A673 (cell line): Measurements from ENCODE around the gene NT5C2. TPM values are rescaled to one million over a fixed set of nuclear protein-coding genes. Genes with fewer than 3 reads are reported as not detected.

Source experiments
- BruUV-seq: library from RNA; stranded (reverse); fragments of 400-500 nt; replicated peaks from 2 replicates; lab custom pipeline; 2021; lab: Mats Ljungman, UMichigan
- CTCF ChIA-PET: fragments of 300-600 bp; sonication (Branson Sonifier 250); formaldehyde crosslinking; loops from one replicate; lab custom pipeline; 2022; ENCODE audit warnings: antibody characterized with exemption; lab: Charles Lee
- POLR2A ChIA-PET: fragments of 300-600 bp; sonication (Branson Sonifier 250); formaldehyde crosslinking; loops from one replicate; lab custom pipeline; 2022; ENCODE audit warnings: antibody characterized with exemption; ENCODE audit not compliant: low non-redundant PET; lab: Charles Lee
- DNase-seq: peaks from one replicate; pipeline ENCODE4 v3.0.0-alpha.2; 2015; ENCODE audit warnings: low spot score
- H3K27ac ChIP-seq: fragments of 200-600 bp; sonication (generic); 2 replicates; pipeline ENCODE4 v1.5.1; 2016; ENCODE audit warnings: mixed run types, low read depth, mild to moderate bottlenecking, mixed read lengths, antibody characterized with exemption, low read length; ENCODE audit not compliant: poor library complexity, severe bottlenecking
- H3K27me3 ChIP-seq: fragments of 200-600 bp; sonication (generic); replicated peaks from 2 replicates; pipeline ENCODE4 v1.6.1; 2017; ENCODE audit warnings: mixed run types, low read depth, mild to moderate bottlenecking, mixed read lengths, antibody characterized with exemption, low read length; ENCODE audit not compliant: insufficient read depth, poor library complexity
- H3K36me3 ChIP-seq: fragments of 200-600 bp; sonication (generic); 2 replicates; pipeline ENCODE4 v1.6.1; 2016; ENCODE audit warnings: mixed run types, mild to moderate bottlenecking, mixed read lengths, antibody characterized with exemption, low read length; ENCODE audit not compliant: insufficient read depth, poor library complexity, severe bottlenecking
- H3K4me1 ChIP-seq: fragments of 200-600 bp; sonication (generic); 2 replicates; pipeline ENCODE4 v1.6.1; 2017; ENCODE audit warnings: mixed run types, mild to moderate bottlenecking, mixed read lengths, antibody characterized with exemption, low read length; ENCODE audit not compliant: insufficient read depth, poor library complexity, severe bottlenecking
- H3K4me3 ChIP-seq: fragments of 200-600 bp; sonication (generic); 2 replicates; pipeline ENCODE4 v1.5.1; 2016; ENCODE audit warnings: low read depth, mixed run types, mild to moderate bottlenecking, mixed read lengths, low read length; ENCODE audit not compliant: poor library complexity, severe bottlenecking
- H3K9me3 ChIP-seq: fragments of 200-600 bp; sonication (generic); 2 replicates; pipeline ENCODE4 v1.6.1; 2016; ENCODE audit warnings: mixed run types, low read depth, mild to moderate bottlenecking, mixed read lengths, antibody characterized with exemption, low read length; ENCODE audit not compliant: poor library complexity, severe bottlenecking
- CTCF ChIP-seq: fragments of 300-800, 200-600 bp; sonication (generic); conservative IDR thresholded peaks from 2 replicates; pipeline ENCODE4 v1.5.1; 2017; ENCODE audit warnings: low read depth, mild to moderate bottlenecking, antibody characterized with exemption, low read length, moderate library complexity, mixed read lengths
- EZH2 ChIP-seq: fragments of 200-600 bp; sonication (generic); IDR thresholded peaks from 2 replicates; pipeline ENCODE4 v1.6.1; 2017; ENCODE audit warnings: borderline replicate concordance, low read depth, mild to moderate bottlenecking, mixed read lengths, antibody characterized with exemption, low read length; ENCODE audit not compliant: poor library complexity, severe bottlenecking
- intact Hi-C: fragments of 100-400 bp; cut with micrococcal nuclease; formaldehyde crosslinking; loops from one replicate; pipeline ENCODE4 v1.10.0; 2022; ENCODE audit not compliant: unreplicated experiment
- total RNA-seq: library from RNA; stranded (reverse); gene quantifications from 2 replicates; pipeline ENCODE4 v1.2.3, GENCODE V29; 2021

NT5C2 gene
- total RNA-seq, 1 experiment from 2014 or later = 61.8 TPM

GRCh38 chr10:103111031-103111917 lies 81.8 kb downstream of the NT5C2 start:
- H3K9me3 ChIP-seq = no peaks in the 10 kb centered on the region
- no peaks in the 10 kb centered on the region for H3K27me3 ChIP-seq
- DNase-seq = peak; percentile 31
- H3K27ac ChIP-seq = peak overlapping the region; percentile 12
- POLR2A ChIA-PET = no interaction called here
- no TSS peak for BruUV-seq
- TF ChIP-seq EZH2 (no peak), CTCF (no peak)
- no peaks in the 10 kb centered on the region for H3K36me3 ChIP-seq
- peak overlapping the region; percentile 8 for H3K4me3 ChIP-seq
- intact Hi-C loops = no loop called here
- CTCF ChIA-PET = interaction anchor here (0.6 kb wide), 1 partner anchor 242 kb away, joined by 3 read pairs; no protein-coding TSS in a partner anchor
- H3K4me1 ChIP-seq = peaks cover 15% of the 10 kb centered on the region

- Histone ChIP-seq H3K36me3 (no peaks in the 10 kb centered on the region), H3K4me1 (peaks cover 15% of the 10 kb centered on the region), H3K27me3 (no peaks in the 10 kb centered on the region), H3K27ac (no peak overlapping the region), H3K4me3 (no peak overlapping the region), H3K9me3 (no peaks in the 10 kb centered on the region)
- no TSS peak for BruUV-seq
- intact Hi-C loops = no loop called here
- ChIA-PET CTCF (no interaction called here), POLR2A (no interaction called here)
- TF ChIP-seq EZH2 = no peak
- no peak for TF ChIP-seq CTCF
- no peak for DNase-seq
These were observed 82.7 kb downstream of the NT5C2 start for GRCh38 chr10:103110407-103110806.

GRCh38 chr10:103109821-103110220 lies 83.3 kb downstream of the NT5C2 start:
- no peak for DNase-seq
- intact Hi-C loops = no loop called here
- CTCF ChIA-PET = no interaction called here
- peaks cover 15% of the 10 kb centered on the region for H3K4me1 ChIP-seq
- no peak overlapping the region for H3K27ac ChIP-seq
- no peak for TF ChIP-seq CTCF
- TF ChIP-seq EZH2 = no peak
- H3K36me3 ChIP-seq = no peaks in the 10 kb centered on the region
- BruUV-seq = no TSS peak
- no peaks in the 10 kb centered on the region for H3K9me3 ChIP-seq
- no peaks in the 10 kb centered on the region for H3K27me3 ChIP-seq
- POLR2A ChIA-PET = interaction anchor here (0.6 kb wide), 1 partner anchor 609 kb away, joined by 3 read pairs; no protein-coding TSS in a partner anchor
- no peak overlapping the region for H3K4me3 ChIP-seq
